ENCODE results near the gene GLYATL1. TPM values are rescaled to one million over a fixed set of nuclear protein-coding genes. Genes with fewer than 3 reads are reported as not detected.

Gene GLYATL1
- total and polyA plus RNA-seq, 10 of the 15 experiments (the other 5 are each of a cell fraction or from before 2014, with no cell fraction given) = not detected

- intact Hi-C loops (cut with micrococcal nuclease; ENCODE audit: unreplicated experiment) = no loop called here
- TF ChIP-seq IKZF2 (IDR thresholded peaks at IDR 0.05) = no peak
- TF ChIP-seq, protein P1, sequence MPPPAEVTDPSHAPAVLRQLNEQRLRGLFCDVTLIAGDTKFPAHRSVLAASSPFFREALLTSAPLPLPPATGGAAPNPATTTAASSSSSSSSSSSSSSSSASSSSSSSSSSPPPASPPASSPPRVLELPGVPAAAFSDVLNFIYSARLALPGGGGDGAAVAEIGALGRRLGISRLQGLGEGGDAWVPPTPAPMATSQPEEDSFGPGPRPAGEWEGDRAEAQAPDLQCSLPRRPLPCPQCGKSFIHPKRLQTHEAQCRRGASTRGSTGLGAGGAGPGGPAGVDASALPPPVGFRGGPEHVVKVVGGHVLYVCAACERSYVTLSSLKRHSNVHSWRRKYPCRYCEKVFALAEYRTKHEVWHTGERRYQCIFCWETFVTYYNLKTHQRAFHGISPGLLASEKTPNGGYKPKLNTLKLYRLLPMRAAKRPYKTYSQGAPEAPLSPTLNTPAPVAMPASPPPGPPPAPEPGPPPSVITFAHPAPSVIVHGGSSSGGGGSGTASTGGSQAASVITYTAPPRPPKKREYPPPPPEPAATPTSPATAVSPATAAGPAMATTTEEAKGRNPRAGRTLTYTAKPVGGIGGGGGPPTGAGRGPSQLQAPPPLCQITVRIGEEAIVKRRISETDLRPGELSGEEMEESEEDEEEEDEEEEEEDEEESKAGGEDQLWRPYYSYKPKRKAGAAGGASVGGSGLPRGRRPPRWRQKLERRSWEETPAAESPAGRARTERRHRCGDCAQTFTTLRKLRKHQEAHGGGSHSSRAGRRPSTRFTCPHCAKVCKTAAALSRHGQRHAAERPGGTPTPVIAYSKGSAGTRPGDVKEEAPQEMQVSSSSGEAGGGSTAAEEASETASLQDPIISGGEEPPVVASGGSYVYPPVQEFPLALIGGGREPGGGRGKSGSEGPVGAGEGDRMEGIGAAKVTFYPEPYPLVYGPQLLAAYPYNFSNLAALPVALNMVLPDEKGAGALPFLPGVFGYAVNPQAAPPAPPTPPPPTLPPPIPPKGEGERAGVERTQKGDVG (CRISPR knock-in tag; IDR thresholded peaks at IDR 0.05) = no peak
- no peak for TF ChIP-seq NFYA (IDR thresholded peaks at IDR 0.05; ENCODE audit: borderline replicate concordance, low read depth, low read length)
- TF ChIP-seq MYB (IDR thresholded peaks at IDR 0.05; ENCODE audit: borderline replicate concordance, low read depth, low read length) = no peak
- TF ChIP-seq ATF2 (IDR thresholded peaks at IDR 0.05; ENCODE audit: low read length) = no peak
- TF ChIP-seq EP300 (IDR thresholded peaks at IDR 0.05; ENCODE audit: borderline replicate concordance in 1 of 2, control insufficient read depth in 1 of 2, low read depth in 2 of 2, low read length in 2 of 2) = no peak
- no peak for TF ChIP-seq SIX5 (IDR thresholded peaks at IDR 0.05; ENCODE audit: low read depth, low read length, severe bottlenecking)
- TF ChIP-seq ESRRA (IDR thresholded peaks at IDR 0.05; ENCODE audit: low read length) = no peak
- TF ChIP-seq KLF5 (IDR thresholded peaks at IDR 0.05; ENCODE audit: partially characterized antibody) = no peak
- TF ChIP-seq RCOR1 (conservative IDR thresholded peaks at IDR 0.05; ENCODE audit: low read depth, low read length) = no peak
- TF ChIP-seq, protein P2, sequence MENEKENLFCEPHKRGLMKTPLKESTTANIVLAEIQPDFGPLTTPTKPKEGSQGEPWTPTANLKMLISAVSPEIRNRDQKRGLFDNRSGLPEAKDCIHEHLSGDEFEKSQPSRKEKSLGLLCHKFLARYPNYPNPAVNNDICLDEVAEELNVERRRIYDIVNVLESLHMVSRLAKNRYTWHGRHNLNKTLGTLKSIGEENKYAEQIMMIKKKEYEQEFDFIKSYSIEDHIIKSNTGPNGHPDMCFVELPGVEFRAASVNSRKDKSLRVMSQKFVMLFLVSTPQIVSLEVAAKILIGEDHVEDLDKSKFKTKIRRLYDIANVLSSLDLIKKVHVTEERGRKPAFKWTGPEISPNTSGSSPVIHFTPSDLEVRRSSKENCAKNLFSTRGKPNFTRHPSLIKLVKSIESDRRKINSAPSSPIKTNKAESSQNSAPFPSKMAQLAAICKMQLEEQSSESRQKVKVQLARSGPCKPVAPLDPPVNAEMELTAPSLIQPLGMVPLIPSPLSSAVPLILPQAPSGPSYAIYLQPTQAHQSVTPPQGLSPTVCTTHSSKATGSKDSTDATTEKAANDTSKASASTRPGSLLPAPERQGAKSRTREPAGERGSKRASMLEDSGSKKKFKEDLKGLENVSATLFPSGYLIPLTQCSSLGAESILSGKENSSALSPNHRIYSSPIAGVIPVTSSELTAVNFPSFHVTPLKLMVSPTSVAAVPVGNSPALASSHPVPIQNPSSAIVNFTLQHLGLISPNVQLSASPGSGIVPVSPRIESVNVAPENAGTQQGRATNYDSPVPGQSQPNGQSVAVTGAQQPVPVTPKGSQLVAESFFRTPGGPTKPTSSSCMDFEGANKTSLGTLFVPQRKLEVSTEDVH (IDR thresholded peaks at IDR 0.05; ENCODE audit: low read depth, partially characterized antibody) = no peak
- no peak for TF ChIP-seq NRF1 (conservative IDR thresholded peaks at IDR 0.05; ENCODE audit: low read depth, low read length)
- TF ChIP-seq, protein P3, sequence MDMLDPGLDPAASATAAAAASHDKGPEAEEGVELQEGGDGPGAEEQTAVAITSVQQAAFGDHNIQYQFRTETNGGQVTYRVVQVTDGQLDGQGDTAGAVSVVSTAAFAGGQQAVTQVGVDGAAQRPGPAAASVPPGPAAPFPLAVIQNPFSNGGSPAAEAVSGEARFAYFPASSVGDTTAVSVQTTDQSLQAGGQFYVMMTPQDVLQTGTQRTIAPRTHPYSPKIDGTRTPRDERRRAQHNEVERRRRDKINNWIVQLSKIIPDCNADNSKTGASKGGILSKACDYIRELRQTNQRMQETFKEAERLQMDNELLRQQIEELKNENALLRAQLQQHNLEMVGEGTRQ (IDR thresholded peaks at IDR 0.05; ENCODE audit: borderline replicate concordance, low read depth, low read length) = no peak
- no peak for TF ChIP-seq POLR2A (IDR thresholded peaks at IDR 0.05; ENCODE audit: low read depth, low read length)
- no peak for TF ChIP-seq WRNIP1 (IDR thresholded peaks at IDR 0.05; ENCODE audit: borderline replicate concordance, low read depth, low read length)
Observed at GRCh38 chr11:58998480-58999290, 59.4 kb downstream of the GLYATL1 start.

More at GRCh38 chr11:58998480-58999290, 59.4 kb downstream of the GLYATL1 start:
- WGBS (ENCODE audit: insufficient coverage, insufficient replicate concordance, low lambda C conversion rate, missing lambda C conversion rate) = 72% methylated on average over 7 of the region's 7 CpGs
- DNase-seq (ENCODE audit: low read depth, low spot score) (no peak), FAIRE-seq (no peak), ATAC-seq (peak; percentile 41)
- no peaks in the 10 kb centered on the region for H4K20me1 ChIP-seq (ENCODE audit: control insufficient read depth, insufficient read depth)
- in situ Hi-C loops (cut with MboI) = no loop called here
- H2AFZ ChIP-seq (ENCODE audit: control insufficient read depth, low read depth, low read length) = no peak overlapping the region
- H3K27ac ChIP-seq (ENCODE audit: control insufficient read depth, insufficient read depth) = no peak overlapping the region
- H3K9me3 ChIP-seq (replicated peaks; ENCODE audit: control insufficient read depth, insufficient read depth, low read length) = no peaks in the 10 kb centered on the region
- no peak overlapping the region for H3K9ac ChIP-seq (ENCODE audit: control insufficient read depth, insufficient read depth, low read length)
- no TSS peak for BruUV-seq (replicated peaks)
- no peaks in the 10 kb centered on the region for H3K4me1 ChIP-seq (ENCODE audit: control insufficient read depth, insufficient read depth, low read length)
- H3K79me2 ChIP-seq (ENCODE audit: control insufficient read depth, insufficient read depth, low read length) = no peaks in the 10 kb centered on the region
- RAD21 ChIA-PET (ENCODE audit: unreplicated experiment) = no interaction called here
- POLR2A ChIA-PET = no interaction called here
- no peaks in the 10 kb centered on the region for H3K36me3 ChIP-seq (ENCODE audit: control insufficient read depth in 2 of 2, insufficient read depth in 2 of 2, low read length in 1 of 2)
- no peak overlapping the region for H3K4me2 ChIP-seq (ENCODE audit: control insufficient read depth, insufficient read depth)
- H3K4me3 ChIP-seq = no peak overlapping the region
- H3K27me3 ChIP-seq (replicated peaks in 1 of 2; ENCODE audit: control insufficient read depth in 2 of 2, insufficient read depth in 2 of 2, low read length in 1 of 2) = no peaks in the 10 kb centered on the region
- CTCF ChIA-PET = interaction anchor here (1.4 kb wide), 1 partner anchor 12 kb away, joined by 3 read pairs; no protein-coding TSS in a partner anchor
- SMC1A ChIA-PET (ENCODE audit: uncharacterized antibody, unreplicated experiment) = interaction anchor here (0.7 to 0.8 kb wide), 2 partner anchors 10 to 53 kb away, joined by 3 read pairs; no protein-coding TSS in a partner anchor
